OCI-LY1 (cell line): ENCODE results near the gene RBMS3.

Experiments
- H2AFZ ChIP-seq: fragments of 200-600 bp; sonication (generic), shearing (Covaris generic); 2 replicates; pipeline ENCODE4 v1.6.0; 2014; ENCODE audit warnings: antibody characterized with exemption, mild to moderate bottlenecking, low read length
- H3F3A ChIP-seq: fragments of 200-600 bp; sonication (generic), shearing (Covaris generic); 2 replicates; pipeline ENCODE4 v1.6.0; 2014; ENCODE audit warnings: mild to moderate bottlenecking, antibody characterized with exemption, low read length, moderate library complexity; ENCODE audit not compliant: insufficient read depth
- H3K27ac ChIP-seq: fragments of 200-600 bp; sonication (generic); 2 replicates; pipeline ENCODE4 v1.5.1; 2014; ENCODE audit warnings: low read length, mixed run types, mild to moderate bottlenecking, low read depth; ENCODE audit not compliant: poor library complexity, severe bottlenecking
- H3K27me3 ChIP-seq: fragments of 200-600 bp; sonication (generic); 2 replicates; pipeline ENCODE4 v1.6.0; 2014; ENCODE audit warnings: antibody characterized with exemption, mild to moderate bottlenecking, low read length, moderate library complexity; ENCODE audit not compliant: insufficient read depth
- H3K36me3 ChIP-seq: fragments of 200-600 bp; sonication (generic); 2 replicates; pipeline ENCODE4 v1.6.1; 2014; ENCODE audit warnings: mild to moderate bottlenecking, antibody characterized with exemption, low read length, moderate library complexity, mixed read lengths; ENCODE audit not compliant: insufficient read depth
- H3K4me1 ChIP-seq: fragments of 200-600 bp; sonication (generic); 2 replicates; pipeline ENCODE4 v1.5.1; 2014; ENCODE audit warnings: mild to moderate bottlenecking, low read length, moderate library complexity; ENCODE audit not compliant: insufficient read depth, severe bottlenecking
- H3K4me2 ChIP-seq: fragments of 200-600 bp; sonication (generic), shearing (Covaris generic); 2 replicates; pipeline ENCODE4 v1.6.1; 2014; ENCODE audit warnings: low read length
- H3K4me3 ChIP-seq: fragments of 200-600 bp; sonication (generic); 2 replicates; pipeline ENCODE4 v1.5.1; 2014; ENCODE audit warnings: low read length, low read depth, mild to moderate bottlenecking, mixed read lengths; ENCODE audit not compliant: poor library complexity, severe bottlenecking
- H3K79me2 ChIP-seq: fragments of 200-600 bp; shearing (Covaris generic); 2 replicates; pipeline ENCODE4 v1.6.1; 2016; ENCODE audit warnings: mixed run types, low read length, mixed read lengths; ENCODE audit not compliant: insufficient read depth
- H3K9ac ChIP-seq: fragments of 200-600 bp; sonication (generic), shearing (Covaris generic); 2 replicates; pipeline ENCODE4 v1.6.1; 2014; ENCODE audit warnings: mild to moderate bottlenecking, low read length, mixed read lengths
- H3K9me2 ChIP-seq: fragments of 200-600 bp; sonication (generic), shearing (Covaris generic); 2 replicates; pipeline ENCODE4 v1.6.1; 2014; ENCODE audit warnings: low read depth, mild to moderate bottlenecking, low read length, mixed read lengths
- H3K9me3 ChIP-seq: fragments of 200-600 bp; shearing (Covaris generic); 2 replicates; pipeline ENCODE4 v1.6.1; 2014; ENCODE audit warnings: low read length, mixed read lengths
- H4K20me1 ChIP-seq: fragments of 200-600 bp; sonication (generic), shearing (Covaris generic); 2 replicates; pipeline ENCODE4 v1.6.0; 2016; ENCODE audit warnings: mild to moderate bottlenecking, low read length; ENCODE audit not compliant: insufficient read depth
- CTCF ChIP-seq: fragments of 200-600 bp; sonication (generic), shearing (Covaris generic); IDR thresholded peaks from 2 replicates; pipeline ENCODE4 v1.5.1; 2017; ENCODE audit warnings: mild to moderate bottlenecking, antibody characterized with exemption, low read length, moderate library complexity, mixed read lengths
- EZH2 ChIP-seq: fragments of 200-600 bp; sonication (generic), shearing (Covaris generic); IDR thresholded peaks from 2 replicates; pipeline ENCODE4 v1.8.0; 2017; ENCODE audit warnings: borderline replicate concordance, mixed run types, mild to moderate bottlenecking, antibody characterized with exemption, low read length, moderate library complexity, mixed read lengths

Gene RBMS3

GRCh38 chr3:29270752-29271151 is 10.1 kb upstream of the RBMS3 start:
- peaks cover 18% of the 10 kb centered on the region for H3K4me1 ChIP-seq
- H3K27me3 ChIP-seq: no peaks in the 10 kb centered on the region
- H3F3A ChIP-seq: no peaks in the 10 kb centered on the region
- H3K27ac ChIP-seq: no peak overlapping the region
- H3K4me2 ChIP-seq: no peak overlapping the region
- H3K36me3 ChIP-seq: no peaks in the 10 kb centered on the region
- TF ChIP-seq EZH2: no peak
- no peak for TF ChIP-seq CTCF
- H2AFZ ChIP-seq: no peak overlapping the region
- H3K9me3 ChIP-seq: no peaks in the 10 kb centered on the region
- H3K9ac ChIP-seq: no peak overlapping the region
- H3K79me2 ChIP-seq: no peaks in the 10 kb centered on the region
- no peaks in the 10 kb centered on the region for H4K20me1 ChIP-seq
- no peak overlapping the region for H3K4me3 ChIP-seq
- no peaks in the 10 kb centered on the region for H3K9me2 ChIP-seq

GRCh38 chr3:29271475-29271874 is 9.4 kb upstream of the RBMS3 start:
- Histone ChIP-seq H3K4me2 (no peak overlapping the region), H3K27me3 (no peaks in the 10 kb centered on the region), H2AFZ (no peak overlapping the region), H3K36me3 (no peaks in the 10 kb centered on the region), H3K4me1 (peaks cover 14% of the 10 kb centered on the region), H3K9me3 (no peaks in the 10 kb centered on the region), H4K20me1 (no peaks in the 10 kb centered on the region), H3K9me2 (no peaks in the 10 kb centered on the region), H3K9ac (no peak overlapping the region), H3F3A (no peaks in the 10 kb centered on the region), H3K79me2 (no peaks in the 10 kb centered on the region), H3K4me3 (no peak overlapping the region), H3K27ac (no peak overlapping the region)
- TF ChIP-seq CTCF: no peak
- TF ChIP-seq EZH2: no peak

GRCh38 chr3:29274667-29275066 is 6.2 kb upstream of the RBMS3 start:
- H3K79me2 ChIP-seq: no peaks in the 10 kb centered on the region
- H3K27ac ChIP-seq: no peak overlapping the region
- no peaks in the 10 kb centered on the region for H3F3A ChIP-seq
- H3K9me3 ChIP-seq: no peaks in the 10 kb centered on the region
- H3K9me2 ChIP-seq: no peaks in the 10 kb centered on the region
- no peak overlapping the region for H3K4me2 ChIP-seq
- H3K27me3 ChIP-seq: no peaks in the 10 kb centered on the region
- H3K4me3 ChIP-seq: no peak overlapping the region
- peaks cover 40% of the 10 kb centered on the region for H3K4me1 ChIP-seq
- TF ChIP-seq CTCF (no peak), EZH2 (no peak)
- H3K36me3 ChIP-seq: no peaks in the 10 kb centered on the region
- no peak overlapping the region for H3K9ac ChIP-seq
- H4K20me1 ChIP-seq: no peaks in the 10 kb centered on the region
- no peak overlapping the region for H2AFZ ChIP-seq
